Activated naive CD8-positive, alpha-beta T cell treated with anti-CD3 and anti-CD28 coated beads, Interleukin-2, amount 10 ng/mL, durations not matched to agents 7 days and 5 days (primary cell): Measurements from ENCODE around the gene TAF5L. TPM values are rescaled to one million over a fixed set of nuclear protein-coding genes. Genes with fewer than 3 reads are reported as not detected.

Source experiments
- ATAC-seq: fragments of 150-1000 bp; cut with Tn5 transposase; one replicate; pipeline ENCODE4 v1.10.0; 2021; ENCODE audit warnings: low read depth, moderate library complexity
- POLR2A ChIA-PET: fragments of 350-600 bp; sonication (Branson Sonifier 250); formaldehyde crosslinking; loops from one replicate; lab custom pipeline; 2021; ENCODE audit warnings: antibody characterized with exemption; lab: Charles Lee
- DNase-seq: peaks from one replicate; pipeline ENCODE4 v3.0.0; 2021
- H3K27ac Mint-ChIP-seq: one replicate; pipeline ENCODE4 v1.8.0; 2022; ENCODE audit warnings: mild to moderate bottlenecking, mixed read lengths
- H3K27me3 Mint-ChIP-seq: one replicate; pipeline ENCODE4 v1.8.0; 2022; ENCODE audit warnings: mild to moderate bottlenecking, moderate library complexity, mixed read lengths
- H3K36me3 Mint-ChIP-seq: one replicate; pipeline ENCODE4 v1.8.0; 2021; ENCODE audit warnings: mild to moderate bottlenecking, mixed read lengths
- H3K4me1 Mint-ChIP-seq: one replicate; pipeline ENCODE4 v1.8.0; 2021; ENCODE audit warnings: mixed read lengths
- H3K4me3 Mint-ChIP-seq: one replicate; pipeline ENCODE4 v1.8.0; 2022; ENCODE audit warnings: mild to moderate bottlenecking, moderate library complexity, mixed read lengths
- H3K9me3 Mint-ChIP-seq: one replicate; pipeline ENCODE4 v1.8.0; 2021; ENCODE audit warnings: mixed read lengths
- total RNA-seq, 2 experiments: library from RNA; stranded (reverse); gene quantifications; one replicate each; pipeline ENCODE4 v1.2.3, GENCODE V29; 2021

Gene TAF5L
- total RNA-seq, 2 experiments from 2014 or later = 23.4 to 24.6 TPM

DNA sequence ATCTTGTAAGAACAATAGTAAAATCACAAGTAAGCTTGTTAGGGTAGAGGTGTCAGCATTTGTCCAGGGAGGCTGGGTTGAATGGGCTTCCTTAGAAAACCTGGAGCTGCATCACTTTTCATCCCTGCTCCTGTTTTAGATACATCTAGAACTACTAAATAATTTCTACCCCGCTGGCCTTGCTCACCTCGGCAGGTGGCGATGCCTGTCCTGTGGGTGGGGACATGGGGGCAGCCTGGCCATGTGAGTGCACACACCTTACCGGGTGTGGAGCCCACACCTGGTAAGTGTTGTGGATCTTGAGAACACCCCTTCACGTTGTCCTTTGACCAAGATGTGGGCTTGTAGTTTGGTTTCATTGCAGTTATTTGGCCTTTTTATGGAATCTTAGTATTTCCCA, 29.9 kb upstream of the TAF5L start:
- Mint-ChIP-seq H3K27ac (no peak overlapping the region), H3K9me3 (no peaks in the 10 kb centered on the region), H3K36me3 (peaks cover 1% of the 10 kb centered on the region), H3K27me3 (no peaks in the 10 kb centered on the region), H3K4me3 (no peak overlapping the region), H3K4me1 (peaks cover 5% of the 10 kb centered on the region)
- DNase-seq = no peak
- ATAC-seq = no peak
- POLR2A ChIA-PET = no interaction called here

DNA sequence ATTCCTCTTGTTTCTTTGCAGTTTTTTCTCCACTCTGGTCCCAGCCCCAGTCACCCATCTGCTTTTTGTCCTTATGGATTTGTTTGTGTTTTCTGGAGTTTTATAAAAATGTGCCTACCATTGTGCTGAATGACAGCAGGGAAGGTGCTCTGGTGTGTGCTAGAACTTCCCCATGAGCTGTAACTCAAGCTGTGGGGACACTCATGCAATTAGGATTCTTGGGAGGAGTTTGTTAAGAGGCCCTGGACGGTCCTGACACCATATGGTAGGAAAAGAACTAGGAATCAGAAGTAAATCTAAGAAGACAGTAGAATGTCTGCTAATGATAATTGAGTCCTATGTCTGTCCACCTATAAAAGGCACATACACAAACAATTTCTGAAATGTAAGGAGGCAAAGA, 27.5 kb upstream of the TAF5L start:
- H3K27me3 Mint-ChIP-seq = no peaks in the 10 kb centered on the region
- H3K4me1 Mint-ChIP-seq = peaks cover 5% of the 10 kb centered on the region
- H3K36me3 Mint-ChIP-seq = peaks cover 4% of the 10 kb centered on the region
- DNase-seq = no peak
- no peak for ATAC-seq
- no peak overlapping the region for H3K27ac Mint-ChIP-seq
- no peak overlapping the region for H3K4me3 Mint-ChIP-seq
- H3K9me3 Mint-ChIP-seq = no peaks in the 10 kb centered on the region
- POLR2A ChIA-PET = no interaction called here

DNA sequence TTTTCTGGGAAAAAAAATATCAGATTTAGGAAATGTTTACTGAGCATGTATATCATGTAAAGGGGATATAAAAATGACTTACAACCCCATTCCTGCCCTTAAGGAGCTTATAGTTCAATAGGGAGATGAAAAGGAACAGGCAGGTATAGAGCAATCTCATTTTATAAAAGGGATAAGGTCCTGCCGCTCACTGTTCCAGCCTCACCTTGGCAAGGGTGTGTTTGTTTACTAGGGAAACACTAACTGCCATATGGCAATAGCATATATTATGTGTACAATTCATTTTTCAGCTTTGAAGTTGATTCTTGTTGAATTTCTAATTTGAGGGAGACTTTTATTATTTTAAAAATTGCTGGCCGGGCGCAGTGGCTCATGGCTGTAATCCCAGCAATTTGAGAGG, 25.6 kb upstream of the TAF5L start:
- peaks cover 5% of the 10 kb centered on the region for H3K36me3 Mint-ChIP-seq
- no peaks in the 10 kb centered on the region for H3K27me3 Mint-ChIP-seq
- H3K4me3 Mint-ChIP-seq = no peak overlapping the region
- POLR2A ChIA-PET = no interaction called here
- no peak for DNase-seq
- H3K9me3 Mint-ChIP-seq = no peaks in the 10 kb centered on the region
- H3K27ac Mint-ChIP-seq = no peak overlapping the region
- no peak for ATAC-seq
- no peaks in the 10 kb centered on the region for H3K4me1 Mint-ChIP-seq

DNA sequence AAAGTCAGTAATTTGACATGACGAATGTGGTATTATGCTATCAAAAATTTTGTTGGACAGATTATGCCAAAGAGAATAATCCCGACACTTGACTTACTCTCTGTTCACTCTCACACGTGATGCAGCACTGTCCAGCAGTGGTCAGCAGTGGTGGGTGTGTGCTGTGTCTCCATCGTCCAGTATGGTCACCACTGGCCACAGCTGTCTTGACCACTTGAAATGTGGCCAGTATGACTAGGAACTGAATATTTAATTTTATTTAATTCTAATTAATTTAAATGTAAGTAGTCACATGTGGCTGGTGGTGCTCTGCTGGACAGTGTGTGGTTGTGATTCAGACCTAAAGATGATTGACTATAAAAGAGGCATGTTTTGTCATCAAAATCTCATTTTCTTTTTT, 24.1 kb upstream of the TAF5L start:
- Mint-ChIP-seq H3K27ac (no peak overlapping the region), H3K36me3 (peaks cover 7% of the 10 kb centered on the region), H3K4me1 (no peaks in the 10 kb centered on the region), H3K27me3 (no peaks in the 10 kb centered on the region), H3K4me3 (no peak overlapping the region), H3K9me3 (no peaks in the 10 kb centered on the region)
- POLR2A ChIA-PET = no interaction called here
- no peak for ATAC-seq
- no peak for DNase-seq

DNA sequence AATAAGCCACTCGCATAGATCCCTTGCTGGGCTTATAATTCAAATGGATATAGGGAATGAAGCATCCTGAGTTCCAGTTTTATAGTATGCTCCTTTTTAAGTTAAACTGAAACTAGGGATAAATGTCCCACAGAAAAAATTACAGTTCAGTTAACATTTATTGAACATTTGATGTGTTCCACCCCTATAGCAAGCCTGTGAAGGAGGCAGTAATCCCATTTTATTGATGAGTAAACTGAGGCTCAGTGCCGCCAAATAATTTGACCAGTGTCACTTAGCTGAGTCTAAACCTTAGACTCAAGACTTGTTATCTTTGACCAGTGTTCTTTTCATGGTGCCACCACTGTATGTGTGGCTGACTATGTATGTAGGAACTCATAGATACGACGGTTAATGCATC, 22.5 kb upstream of the TAF5L start:
- no peak overlapping the region for H3K27ac Mint-ChIP-seq
- H3K4me1 Mint-ChIP-seq = peaks cover 2% of the 10 kb centered on the region
- H3K36me3 Mint-ChIP-seq = peaks cover 8% of the 10 kb centered on the region
- DNase-seq = no peak
- no peaks in the 10 kb centered on the region for H3K27me3 Mint-ChIP-seq
- H3K9me3 Mint-ChIP-seq = no peaks in the 10 kb centered on the region
- no peak overlapping the region for H3K4me3 Mint-ChIP-seq
- POLR2A ChIA-PET = no interaction called here
- no peak for ATAC-seq

DNA sequence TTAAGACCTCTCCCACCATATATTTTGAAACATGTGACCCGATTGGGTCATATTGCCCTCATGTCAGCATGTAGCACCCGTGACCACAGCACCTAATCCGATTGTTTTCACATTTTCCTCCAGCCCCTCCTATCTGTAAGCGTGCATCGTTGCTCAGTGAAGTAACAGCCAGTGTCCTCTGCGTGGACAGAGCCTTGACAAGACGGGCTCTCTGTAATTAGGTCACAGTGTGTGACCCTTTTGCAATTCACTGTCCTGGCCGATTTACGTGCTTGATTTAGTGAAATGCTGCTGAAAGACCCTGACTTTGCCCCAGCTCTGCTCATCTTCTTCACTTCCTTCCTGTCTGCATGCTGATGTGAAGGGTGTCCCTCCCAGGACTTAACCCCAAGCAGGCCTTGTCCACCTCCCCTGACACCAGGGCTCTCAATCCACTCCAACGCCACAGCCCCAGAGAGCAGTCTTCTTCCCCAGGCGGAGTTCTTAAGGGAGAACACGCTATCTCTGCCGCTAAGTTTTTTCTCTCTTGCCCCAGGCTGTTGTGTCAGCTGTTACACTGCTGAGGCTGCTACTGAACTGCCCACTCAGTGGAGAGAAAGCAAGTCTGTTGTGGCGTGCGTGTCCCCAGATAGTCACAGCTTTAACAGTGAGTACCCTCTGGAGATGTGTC, 19.5 kb upstream of the TAF5L start:
- Mint-ChIP-seq H3K4me3 (no peak overlapping the region), H3K27ac (no peak overlapping the region), H3K4me1 (peaks cover 2% of the 10 kb centered on the region), H3K36me3 (peaks cover 8% of the 10 kb centered on the region), H3K27me3 (no peaks in the 10 kb centered on the region), H3K9me3 (no peaks in the 10 kb centered on the region)
- ATAC-seq = no peak
- POLR2A ChIA-PET = no interaction called here
- no peak for DNase-seq

DNA sequence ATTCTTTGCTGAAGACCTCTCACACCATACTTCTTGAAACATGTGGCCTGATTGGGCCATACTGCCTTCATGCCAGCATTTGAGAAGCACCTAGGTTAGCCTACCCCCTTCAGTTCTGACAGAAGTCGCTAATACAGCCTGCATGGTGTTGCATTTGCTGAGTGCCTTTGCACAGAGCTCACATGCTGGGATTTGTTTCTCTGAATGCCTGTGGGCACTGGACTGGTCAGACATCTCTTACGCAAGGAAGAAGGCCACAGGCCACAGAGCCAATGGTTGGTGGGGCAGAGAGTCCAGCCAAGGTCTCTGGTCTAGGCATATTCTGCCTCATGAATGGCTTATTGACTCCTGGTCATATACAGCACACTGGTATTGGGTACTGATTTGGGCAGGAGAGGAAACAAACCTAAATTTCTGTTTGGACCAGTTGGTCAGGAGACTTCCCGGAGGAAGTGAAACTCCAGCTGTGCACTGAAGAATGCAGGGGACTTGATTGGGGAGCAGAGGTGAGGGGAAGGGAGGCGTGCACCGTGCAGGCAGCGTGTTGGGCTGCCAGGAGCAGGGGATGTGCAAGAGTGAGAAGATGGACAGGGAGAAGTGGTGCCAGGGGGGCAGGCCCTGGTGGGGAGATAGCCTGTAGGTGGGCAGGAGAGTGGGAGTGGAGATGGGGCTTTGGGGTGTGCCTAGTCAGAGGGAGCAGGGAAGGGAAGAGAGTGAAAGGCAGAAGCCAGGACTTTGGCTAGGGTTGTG, 18.2 kb upstream of the TAF5L start:
- ATAC-seq (no peak), DNase-seq (no peak)
- no peak overlapping the region for H3K4me3 Mint-ChIP-seq
- POLR2A ChIA-PET = no interaction called here
- H3K9me3 Mint-ChIP-seq = no peaks in the 10 kb centered on the region
- H3K4me1 Mint-ChIP-seq = peaks cover 2% of the 10 kb centered on the region
- no peaks in the 10 kb centered on the region for H3K27me3 Mint-ChIP-seq
- H3K27ac Mint-ChIP-seq = no peak overlapping the region
- peaks cover 8% of the 10 kb centered on the region for H3K36me3 Mint-ChIP-seq

DNA sequence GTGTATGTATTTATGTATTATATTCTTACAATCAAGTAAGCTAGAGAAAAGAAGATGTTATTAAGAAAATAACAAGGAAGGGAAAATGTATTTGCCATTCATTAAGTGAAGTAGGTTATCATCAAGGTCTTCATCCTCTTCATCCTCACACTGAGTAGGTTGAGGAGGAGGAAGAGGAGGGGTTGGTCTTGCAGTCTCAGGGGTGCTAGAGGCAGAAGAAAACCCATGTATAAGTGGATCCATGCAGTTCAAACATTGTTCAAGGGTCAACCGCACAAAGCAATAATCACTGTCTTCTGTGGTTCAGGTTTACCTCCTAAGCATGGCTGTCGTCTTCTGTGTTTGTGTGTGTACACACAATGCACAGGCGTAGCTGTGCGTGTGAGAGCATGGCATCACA, 17.0 kb upstream of the TAF5L start:
- DNase-seq = no peak
- Mint-ChIP-seq H3K27ac (no peak overlapping the region), H3K4me1 (peaks cover 2% of the 10 kb centered on the region), H3K27me3 (no peaks in the 10 kb centered on the region), H3K4me3 (no peak overlapping the region), H3K36me3 (peaks cover 8% of the 10 kb centered on the region), H3K9me3 (no peaks in the 10 kb centered on the region)
- POLR2A ChIA-PET = no interaction called here
- no peak for ATAC-seq

DNA sequence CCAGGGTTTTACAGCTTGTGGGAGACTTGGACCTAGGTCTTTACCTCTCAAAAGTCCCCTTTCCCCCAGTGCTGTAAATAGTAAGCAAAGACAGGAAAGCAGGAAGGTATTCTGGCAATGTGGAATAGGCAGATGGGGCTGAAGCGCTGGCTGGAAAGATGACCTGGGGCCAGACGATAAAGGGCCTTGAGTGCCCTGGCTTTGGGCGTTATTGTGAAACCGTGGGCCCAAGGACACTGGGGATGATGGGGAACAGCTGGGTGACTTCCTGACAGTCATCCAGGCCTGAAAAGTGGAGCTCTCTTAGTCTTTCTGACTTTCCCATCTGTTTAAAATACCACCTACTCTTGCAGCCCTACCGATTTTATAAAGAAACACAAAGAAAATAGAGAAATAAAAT, 16.5 kb upstream of the TAF5L start:
- DNase-seq = no peak
- Mint-ChIP-seq H3K27me3 (no peaks in the 10 kb centered on the region), H3K4me3 (no peak overlapping the region), H3K9me3 (no peaks in the 10 kb centered on the region), H3K36me3 (peaks cover 9% of the 10 kb centered on the region), H3K27ac (peak overlapping the region; percentile 21), H3K4me1 (peaks cover 2% of the 10 kb centered on the region)
- ATAC-seq = no peak
- POLR2A ChIA-PET = no interaction called here

DNA sequence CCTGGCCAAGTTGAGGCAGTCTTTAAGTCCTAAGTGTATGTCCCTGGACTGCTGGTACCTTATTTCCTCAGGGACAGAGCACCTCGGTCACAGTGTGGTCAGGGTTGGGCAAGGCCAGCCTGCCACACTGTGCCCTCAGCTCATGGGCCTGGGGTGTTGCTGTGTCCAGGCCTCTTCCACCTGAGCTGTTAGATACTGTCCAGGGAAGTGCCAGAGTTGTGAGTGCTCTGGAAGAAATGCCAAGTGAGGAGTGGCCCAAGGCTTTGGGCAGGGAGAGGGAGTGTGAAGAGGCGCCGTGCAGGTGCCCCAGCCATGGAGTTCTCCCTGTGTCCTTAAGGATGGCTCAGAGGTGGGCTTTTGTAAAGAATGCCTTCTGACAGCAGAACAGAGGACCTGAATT, 15.4 kb upstream of the TAF5L start:
- no peak overlapping the region for H3K27ac Mint-ChIP-seq
- POLR2A ChIA-PET = no interaction called here
- DNase-seq = no peak
- H3K9me3 Mint-ChIP-seq = no peaks in the 10 kb centered on the region
- no peak overlapping the region for H3K4me3 Mint-ChIP-seq
- peaks cover 2% of the 10 kb centered on the region for H3K4me1 Mint-ChIP-seq
- no peak for ATAC-seq
- no peaks in the 10 kb centered on the region for H3K27me3 Mint-ChIP-seq
- H3K36me3 Mint-ChIP-seq = peaks cover 8% of the 10 kb centered on the region

DNA sequence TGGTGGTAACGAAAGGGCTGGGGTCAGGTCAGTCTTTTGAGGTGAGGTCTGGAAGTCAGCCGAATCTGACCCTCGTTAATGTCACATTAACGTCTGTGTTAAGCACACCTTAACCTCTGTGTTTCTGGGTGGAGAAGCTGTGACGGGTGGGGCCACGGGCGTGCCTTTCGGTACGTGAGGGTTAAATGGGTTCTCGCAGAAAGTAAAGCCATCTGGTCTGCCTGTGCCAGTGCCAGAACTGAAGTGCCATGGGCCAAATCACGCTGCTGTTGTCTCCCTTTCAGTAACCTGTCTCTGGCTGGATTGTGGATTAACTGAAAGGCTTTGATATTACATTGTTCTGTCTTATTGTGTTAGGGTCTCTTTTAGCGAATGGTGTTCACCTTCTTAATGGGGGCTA, 14.5 kb upstream of the TAF5L start:
- ATAC-seq (no peak), DNase-seq (no peak)
- Mint-ChIP-seq H3K4me1 (peaks cover 2% of the 10 kb centered on the region), H3K27ac (no peak overlapping the region), H3K36me3 (peaks cover 8% of the 10 kb centered on the region), H3K4me3 (no peak overlapping the region), H3K9me3 (no peaks in the 10 kb centered on the region), H3K27me3 (no peaks in the 10 kb centered on the region)
- POLR2A ChIA-PET = interaction anchor here (0.7 kb wide), 1 partner anchor 12 kb away, joined by 3 read pairs; no protein-coding TSS in a partner anchor

DNA sequence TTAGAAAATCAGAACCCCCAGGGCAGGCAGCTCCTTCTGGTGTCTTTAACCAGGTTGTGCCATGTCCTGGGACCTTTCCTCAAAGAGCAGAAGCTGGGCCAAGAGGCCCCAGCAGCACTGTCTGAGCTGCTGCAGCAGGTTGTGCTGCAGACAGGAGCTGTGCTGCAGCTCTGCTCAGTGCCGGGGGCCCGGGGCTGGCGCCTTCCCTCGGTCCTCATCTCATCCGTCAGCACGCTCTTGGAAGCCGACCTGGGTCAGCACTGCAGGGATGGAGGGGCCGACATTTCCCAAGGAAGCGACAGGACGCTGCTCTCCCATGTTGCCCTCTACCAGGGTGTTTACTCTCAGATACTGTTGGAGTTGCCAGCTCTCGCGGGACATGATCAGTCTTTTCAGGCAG, 11.8 kb upstream of the TAF5L start:
- Mint-ChIP-seq H3K9me3 (no peaks in the 10 kb centered on the region), H3K4me1 (no peaks in the 10 kb centered on the region), H3K27me3 (no peaks in the 10 kb centered on the region), H3K36me3 (peaks cover 7% of the 10 kb centered on the region), H3K4me3 (no peak overlapping the region), H3K27ac (no peak overlapping the region)
- ATAC-seq (no peak), DNase-seq (no peak)
- POLR2A ChIA-PET = no interaction called here

DNA sequence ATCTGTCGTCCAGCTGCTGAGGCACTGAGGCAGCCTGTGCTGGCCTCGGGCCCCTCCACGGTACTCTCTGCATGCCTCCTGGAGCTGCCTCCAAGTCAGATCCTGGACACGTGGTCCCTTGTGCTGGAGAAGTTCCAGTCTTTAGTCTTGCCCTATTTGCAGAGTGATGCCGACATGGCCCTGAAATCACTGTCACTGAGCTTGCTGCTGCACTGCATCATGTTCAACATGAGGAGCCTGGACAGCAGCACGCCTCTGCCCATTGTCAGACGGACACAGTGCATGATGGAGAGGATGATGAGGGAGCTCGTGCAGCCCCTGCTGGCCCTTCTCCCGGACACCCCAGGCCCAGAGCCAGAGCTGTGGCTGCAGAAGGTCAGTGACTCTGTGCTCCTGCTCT, 10.1 kb upstream of the TAF5L start:
- Mint-ChIP-seq H3K9me3 (no peaks in the 10 kb centered on the region), H3K27me3 (no peaks in the 10 kb centered on the region), H3K36me3 (peaks cover 8% of the 10 kb centered on the region), H3K4me1 (peaks cover 7% of the 10 kb centered on the region), H3K4me3 (no peak overlapping the region), H3K27ac (no peak overlapping the region)
- no peak for ATAC-seq
- POLR2A ChIA-PET = no interaction called here
- DNase-seq = no peak

DNA sequence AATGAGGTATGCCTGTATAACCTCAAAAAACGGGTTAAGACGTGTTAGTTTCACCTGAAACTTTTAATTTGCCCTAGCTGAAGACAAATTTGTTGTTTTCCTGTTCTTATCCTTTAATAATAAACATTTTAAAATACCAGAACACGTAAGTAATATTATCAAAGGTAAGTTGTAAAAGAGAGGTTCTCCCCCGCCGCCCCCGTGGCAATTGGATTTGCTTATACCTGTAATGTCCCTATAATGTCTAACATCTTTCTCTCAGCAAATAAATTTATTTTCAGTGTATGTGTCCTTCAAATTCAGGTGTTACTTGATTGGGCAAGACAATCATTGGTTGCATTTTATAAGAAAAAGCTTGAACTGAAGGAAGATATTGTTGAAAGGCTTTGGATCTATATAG, 6.0 kb upstream of the TAF5L start:
- H3K9me3 Mint-ChIP-seq = no peaks in the 10 kb centered on the region

More for the DNA sequence above, 6.0 kb upstream of the TAF5L start:
- Mint-ChIP-seq H3K4me3 (no peak overlapping the region), H3K36me3 (peaks cover 11% of the 10 kb centered on the region), H3K27me3 (no peaks in the 10 kb centered on the region), H3K27ac (no peak overlapping the region), H3K4me1 (peaks cover 26% of the 10 kb centered on the region)
- ATAC-seq = no peak
- POLR2A ChIA-PET = no interaction called here
- no peak for DNase-seq
